ENCODE measurements around the gene GRK5. TPM values are rescaled to one million over a fixed set of nuclear protein-coding genes. Genes with fewer than 3 reads are reported as not detected.
"Not testable (repeated sequence)": the region's sequence is repeated elsewhere in the genome, so short reads cannot be mapped to it uniquely, and the experiment has no call there.

The GRK5 gene
- total RNA-seq, 1 donor from 2014 or later, result 21.3 TPM

- no peaks in the 10 kb centered on the region for H3K4me1 Mint-ChIP-seq
- intact Hi-C loops (cut with micrococcal nuclease), result no loop called here
- ChIA-PET POLR2A (no interaction called here), CTCF (interaction anchor here (1.7 kb wide), 1 partner anchor 232 kb away, joined by 4 read pairs; no protein-coding TSS in a partner anchor)
- TF ChIP-seq CTCF (IDR thresholded peaks at IDR 0.05), result no peak
- peaks cover 4% of the 10 kb centered on the region for H3K9me3 Mint-ChIP-seq
- H3K27ac Mint-ChIP-seq, result no peak overlapping the region
- peaks cover 65% of the 10 kb centered on the region for H3K36me3 Mint-ChIP-seq (ENCODE audit: low read depth)
- no peaks in the 10 kb centered on the region for H3K27me3 Mint-ChIP-seq
- ATAC-seq (ENCODE audit: low read depth), result no peak
- no peak for DNase-seq
- H3K4me3 Mint-ChIP-seq, result no peak overlapping the region
Observed at GRCh38 chr10:119431773-119432135, 224.4 kb downstream of the GRK5 start.

GRCh38 chr10:119434942-119435341, 227.6 kb downstream of the GRK5 start:
- not testable (repeated sequence) for H3K4me3 Mint-ChIP-seq

GRCh38 chr10:119438717-119439116, 231.3 kb downstream of the GRK5 start:
- ChIA-PET CTCF (interaction anchor here (0.9 to 1.4 kb wide), 6 partner anchors 11 to 104 kb away, joined by 3 to 4 read pairs (median 3); partner anchors contain the start of gene RGS10), POLR2A (interaction anchor here (0.6 kb wide), 1 partner anchor 255 kb away, joined by 4 read pairs; no protein-coding TSS in a partner anchor)
- no peak for TF ChIP-seq CTCF (IDR thresholded peaks at IDR 0.05)
- Mint-ChIP-seq H3K4me1 (peaks cover 11% of the 10 kb centered on the region), H3K4me3 (no peak overlapping the region), H3K36me3 (ENCODE audit: low read depth) (peaks cover 68% of the 10 kb centered on the region), H3K9me3 (peaks cover 4% of the 10 kb centered on the region), H3K27ac (no peak overlapping the region), H3K27me3 (no peaks in the 10 kb centered on the region)
- no peak for ATAC-seq (ENCODE audit: low read depth)
- DNase-seq, result no peak
- intact Hi-C loops (cut with micrococcal nuclease), result no loop called here

More at GRCh38 chr10:119434942-119435341, 227.6 kb downstream of the GRK5 start:
- intact Hi-C loops (cut with micrococcal nuclease); H3K27ac Mint-ChIP-seq; DNase-seq; CTCF ChIA-PET; H3K27me3 Mint-ChIP-seq; POLR2A ChIA-PET; ATAC-seq (ENCODE audit: low read depth); H3K4me1 Mint-ChIP-seq; H3K9me3 Mint-ChIP-seq: not testable (repeated sequence)
- H3K36me3 Mint-ChIP-seq (ENCODE audit: low read depth), result peaks cover 91% of the 10 kb centered on the region

GRCh38 chr10:119439922-119440321, 232.6 kb downstream of the GRK5 start:
- Mint-ChIP-seq H3K27ac (no peak overlapping the region), H3K27me3 (no peaks in the 10 kb centered on the region), H3K36me3 (ENCODE audit: low read depth) (peaks cover 64% of the 10 kb centered on the region), H3K4me3 (no peak overlapping the region), H3K9me3 (no peaks in the 10 kb centered on the region), H3K4me1 (peaks cover 11% of the 10 kb centered on the region)
- CTCF ChIA-PET, result interaction anchor here (1.1 to 1.4 kb wide), 3 partner anchors 24 to 55 kb away, joined by 3 to 5 read pairs (median 3); no protein-coding TSS in a partner anchor
- intact Hi-C loops (cut with micrococcal nuclease), result loop anchor here (5.0 kb wide), 1 partner anchor 417 kb away; no protein-coding TSS in a partner anchor
- POLR2A ChIA-PET, result no interaction called here
- no peak for ATAC-seq (ENCODE audit: low read depth)
- TF ChIP-seq CTCF (IDR thresholded peaks at IDR 0.05), result no peak
- DNase-seq, result no peak

- H3K36me3 Mint-ChIP-seq (ENCODE audit: low read depth), result peaks cover 59% of the 10 kb centered on the region
- peaks cover 17% of the 10 kb centered on the region for H3K4me1 Mint-ChIP-seq
- ATAC-seq (ENCODE audit: low read depth) (no peak), DNase-seq (no peak)
- H3K9me3 Mint-ChIP-seq, result no peaks in the 10 kb centered on the region
- no peak overlapping the region for H3K27ac Mint-ChIP-seq
- H3K4me3 Mint-ChIP-seq, result no peak overlapping the region
- ChIA-PET POLR2A (no interaction called here), CTCF (interaction anchor here (5.9 to 6.0 kb wide), 2 partner anchors 48 to 235 kb away, joined by 47 to 74 read pairs; partner anchors contain the start of gene GRK5)
- intact Hi-C loops (cut with micrococcal nuclease), result loop anchor here (5.0 kb wide), 1 partner anchor 416 kb away; no protein-coding TSS in a partner anchor
- TF ChIP-seq CTCF (IDR thresholded peaks at IDR 0.05), result no peak
- no peaks in the 10 kb centered on the region for H3K27me3 Mint-ChIP-seq
Observed at GRCh38 chr10:119441151-119441821, 233.9 kb downstream of the GRK5 start.

Data from activated B cell treated with CpG ODN at 0.5 μM for 24 hours (primary cell).